Measurements from ENCODE around the gene TAMALIN. TPM values are rescaled to one million over a fixed set of nuclear protein-coding genes. Genes with fewer than 3 reads are reported as not detected.

The TAMALIN gene
- total and polyA plus RNA-seq, 2 donors from 2014 or later = 22.3 to 52.3 TPM

- peaks cover 0 to 9% (median 6%) of the 10 kb centered on the region in 3 donors for H3K4me1 ChIP-seq (ENCODE audit: control insufficient read depth in 2 of 3, insufficient read depth in 2 of 3, low read depth in 1 of 3, low read length in 3 of 3)
- no peaks in the 10 kb centered on the region for H3K9me3 ChIP-seq (ENCODE audit: control insufficient read depth in 2 of 3, insufficient read depth in 1 of 3, low read length in 3 of 3)
- peak overlapping the region in 2 of 3 donors; percentile 40 to 45 for H3K4me3 ChIP-seq (ENCODE audit: low read length in 3 of 3)
- intact Hi-C loops (cut with DNase I) = loop anchor here (10.0 kb wide), 1 partner anchor 50 kb away; the partner anchor contains the start of gene SMIM41
- DNase-seq = peak in 3 of 5 donors; percentile 66 to 77 (median 68)
- FAIRE-seq = no peak
- TF ChIP-seq CTCF (IDR thresholded peaks at IDR 0.05; ENCODE audit: borderline replicate concordance, extremely low read depth, insufficient read depth) = no peak
- H3K27ac ChIP-seq (ENCODE audit: low read depth in 2 of 2, low read length in 2 of 2) = peak overlapping the region; percentile 83 to 87
- peak overlapping the region in 2 of 3 donors; percentile 12 for H3K9ac ChIP-seq (ENCODE audit: low read length in 3 of 3)
- no peaks in the 10 kb centered on the region for H3K27me3 ChIP-seq (ENCODE audit: control insufficient read depth, insufficient read depth, low read length)
- no peaks in the 10 kb centered on the region for H3K36me3 ChIP-seq (ENCODE audit: control insufficient read depth in 2 of 3, insufficient read depth in 3 of 3, low read length in 3 of 3)
Measured at GRCh38 chr12:52024845-52025230, 18.1 kb downstream of the TAMALIN start.

- no peak overlapping the region for H3K27ac ChIP-seq (ENCODE audit: low read depth in 2 of 2, low read length in 2 of 2)
- no peak for TF ChIP-seq CTCF (IDR thresholded peaks at IDR 0.05; ENCODE audit: borderline replicate concordance, extremely low read depth, insufficient read depth)
- H3K9me3 ChIP-seq (ENCODE audit: control insufficient read depth in 2 of 3, insufficient read depth in 1 of 3, low read length in 3 of 3) = no peaks in the 10 kb centered on the region
- H3K4me1 ChIP-seq (ENCODE audit: control insufficient read depth in 2 of 3, insufficient read depth in 2 of 3, low read depth in 1 of 3, low read length in 3 of 3) = peaks cover 0 to 9% (median 6%) of the 10 kb centered on the region in 3 donors
- FAIRE-seq (no peak), DNase-seq (no peak)
- H3K27me3 ChIP-seq (ENCODE audit: control insufficient read depth, insufficient read depth, low read length) = no peaks in the 10 kb centered on the region
- H3K9ac ChIP-seq (ENCODE audit: low read length in 3 of 3) = no peak overlapping the region
- H3K4me3 ChIP-seq (ENCODE audit: low read length in 3 of 3) = no peak overlapping the region
- H3K36me3 ChIP-seq (ENCODE audit: control insufficient read depth in 2 of 3, insufficient read depth in 3 of 3, low read length in 3 of 3) = no peaks in the 10 kb centered on the region
- intact Hi-C loops (cut with DNase I) = loop anchor here (10.0 kb wide), 1 partner anchor 49 kb away; the partner anchor contains the start of gene SMIM41
Measured at GRCh38 chr12:52026263-52026662, 19.5 kb downstream of the TAMALIN start.

- Histone ChIP-seq H3K9me3 (ENCODE audit: control insufficient read depth in 2 of 3, insufficient read depth in 1 of 3, low read length in 3 of 3) (no peaks in the 10 kb centered on the region), H3K36me3 (ENCODE audit: control insufficient read depth in 2 of 3, insufficient read depth in 3 of 3, low read length in 3 of 3) (no peaks in the 10 kb centered on the region), H3K4me3 (ENCODE audit: low read length in 3 of 3) (no peak overlapping the region), H3K4me1 (ENCODE audit: control insufficient read depth in 2 of 3, insufficient read depth in 2 of 3, low read depth in 1 of 3, low read length in 3 of 3) (peaks cover 0 to 12% (median 10%) of the 10 kb centered on the region in 3 donors), H3K27ac (ENCODE audit: low read depth in 2 of 2, low read length in 2 of 2) (no peak overlapping the region), H3K9ac (ENCODE audit: low read length in 3 of 3) (no peak overlapping the region), H3K27me3 (ENCODE audit: control insufficient read depth, insufficient read depth, low read length) (no peaks in the 10 kb centered on the region)
- FAIRE-seq (no peak), DNase-seq (peak in 4 of 5 donors; percentile 55 to 77 (median 62))
- intact Hi-C loops (cut with DNase I) = loop anchor here (10.0 kb wide), 1 partner anchor 48 kb away; the partner anchor contains the start of gene SMIM41
- TF ChIP-seq CTCF (IDR thresholded peaks at IDR 0.05; ENCODE audit: borderline replicate concordance, extremely low read depth, insufficient read depth) = no peak
Measured at GRCh38 chr12:52027085-52027843, 20.5 kb downstream of the TAMALIN start.
